D721Med (cell line): ENCODE data around the gene EPN2.

Experiments
- DNase-seq: peaks from one replicate; pipeline ENCODE4 v3.0.0; 2011; ENCODE audit warnings: low spot score; ENCODE audit not compliant: insufficient read length
- FAIRE-seq: peaks from 2 replicates; lab custom pipeline; 2011; peaks lifted over from hg19 to GRCh38; lab: Jason Lieb, UNC
- CTCF ChIP-seq: IDR thresholded peaks from 2 replicates; pipeline ENCODE4 v1.5.1; 2012; ENCODE audit warnings: mild to moderate bottlenecking, control low read depth; ENCODE audit not compliant: insufficient read depth; ENCODE audit errors: missing control alignments

EPN2 gene

GRCh38 chr17:19371259-19372010, 134.3 kb downstream of the EPN2 start:
- FAIRE-seq, result no peak
- TF ChIP-seq CTCF, result no peak
- DNase-seq, result no peak

GRCh38 chr17:19372011-19372370, 134.8 kb downstream of the EPN2 start:
- FAIRE-seq (no peak), DNase-seq (no peak)
- TF ChIP-seq CTCF, result no peak

GRCh38 chr17:19372439-19372838, 135.3 kb downstream of the EPN2 start:
- no peak for TF ChIP-seq CTCF
- DNase-seq, result no peak
- FAIRE-seq, result no peak

GRCh38 chr17:19372866-19373504, 135.8 kb downstream of the EPN2 start:
- FAIRE-seq (no peak), DNase-seq (no peak)
- no peak for TF ChIP-seq CTCF

GRCh38 chr17:19374136-19374535, 137.0 kb downstream of the EPN2 start:
- DNase-seq (no peak), FAIRE-seq (no peak)
- TF ChIP-seq CTCF, result no peak

- FAIRE-seq, result no peak
- TF ChIP-seq CTCF, result no peak
Measured at GRCh38 chr17:19375732-19376131, 138.6 kb downstream of the EPN2 start.

GRCh38 chr17:19376811-19377210, 139.6 kb downstream of the EPN2 start:
- FAIRE-seq (no peak), DNase-seq (no peak)
- no peak for TF ChIP-seq CTCF

More at GRCh38 chr17:19375732-19376131, 138.6 kb downstream of the EPN2 start:
- DNase-seq, result no peak
